GM18867 (cell line): ENCODE data around the gene MYMX.

ENCODE experiments used
- ATAC-seq: cut with Tn5 transposase; IDR thresholded peaks from one replicate; pipeline ENCODE4 v1.9.1; 2021; ENCODE audit warnings: mild to moderate bottlenecking, moderate library complexity; ENCODE audit not compliant: unreplicated experiment

Gene MYMX

GRCh38 chr6:44262467-44263353 is 46.0 kb downstream of the MYMX start:
- no peak for ATAC-seq

GRCh38 chr6:44263354-44264100 is 46.8 kb downstream of the MYMX start:
- ATAC-seq, result no peak

GRCh38 chr6:44264154-44265006 is 47.7 kb downstream of the MYMX start:
- ATAC-seq, result peak; percentile 47

GRCh38 chr6:44265007-44265721 is 48.4 kb downstream of the MYMX start, which contains the start of gene NFKBIE:
Gene NFKBIE (minus strand): TSS chr6:44265551. CDS start chr6:44265346, 205 bp downstream.
- peak; percentile 38 for ATAC-seq

- ATAC-seq, result no peak
Observed at GRCh38 chr6:44265722-44266233, 49.1 kb downstream of the MYMX start.

- ATAC-seq, result peak; percentile 30
Observed at GRCh38 chr6:44266347-44266746, 49.6 kb downstream of the MYMX start.

GRCh38 chr6:44267252-44267651 is 50.5 kb downstream of the MYMX start:
- no peak for ATAC-seq
